PFSK-1 (cell line): Measurements from ENCODE around the gene SCO1.

ENCODE experiments used
- FOXP2 ChIP-seq: optimal IDR thresholded peaks from 2 replicates; pipeline ENCODE3; 2011; ENCODE audit warnings: borderline replicate concordance, control low read depth, inconsistent platforms; ENCODE audit not compliant: insufficient read depth; ENCODE audit errors: extremely low read length, extremely low read depth
- POLR2AphosphoS5 ChIP-seq: IDR thresholded peaks from 2 replicates; pipeline ENCODE4 v1.6.1; 2012; ENCODE audit warnings: low read depth, mild to moderate bottlenecking, control low read depth, low read length, moderate library complexity
- REST ChIP-seq, 2 experiments: IDR thresholded peaks; 2 replicates each; pipeline versions ENCODE4 v1.6.1 to v1.8.0; 2011 to 2012; ENCODE audit warnings: low read depth in 2 of 2, low read length in 2 of 2, control low read depth in 1 of 2, inconsistent platforms in 1 of 2, mild to moderate bottlenecking in 1 of 2, moderate library complexity in 1 of 2; ENCODE audit not compliant: insufficient read depth in 1 of 2
- SIN3A ChIP-seq: IDR thresholded peaks from 2 replicates; pipeline ENCODE4 v1.6.1; 2012; ENCODE audit warnings: mild to moderate bottlenecking, low read length, moderate library complexity, borderline replicate concordance; ENCODE audit not compliant: insufficient read depth
- TAF1 ChIP-seq: IDR thresholded peaks from 2 replicates; pipeline ENCODE4 v1.6.1; 2012; ENCODE audit warnings: low read length, control low read depth, borderline replicate concordance; ENCODE audit not compliant: insufficient read depth

Gene SCO1

DNA sequence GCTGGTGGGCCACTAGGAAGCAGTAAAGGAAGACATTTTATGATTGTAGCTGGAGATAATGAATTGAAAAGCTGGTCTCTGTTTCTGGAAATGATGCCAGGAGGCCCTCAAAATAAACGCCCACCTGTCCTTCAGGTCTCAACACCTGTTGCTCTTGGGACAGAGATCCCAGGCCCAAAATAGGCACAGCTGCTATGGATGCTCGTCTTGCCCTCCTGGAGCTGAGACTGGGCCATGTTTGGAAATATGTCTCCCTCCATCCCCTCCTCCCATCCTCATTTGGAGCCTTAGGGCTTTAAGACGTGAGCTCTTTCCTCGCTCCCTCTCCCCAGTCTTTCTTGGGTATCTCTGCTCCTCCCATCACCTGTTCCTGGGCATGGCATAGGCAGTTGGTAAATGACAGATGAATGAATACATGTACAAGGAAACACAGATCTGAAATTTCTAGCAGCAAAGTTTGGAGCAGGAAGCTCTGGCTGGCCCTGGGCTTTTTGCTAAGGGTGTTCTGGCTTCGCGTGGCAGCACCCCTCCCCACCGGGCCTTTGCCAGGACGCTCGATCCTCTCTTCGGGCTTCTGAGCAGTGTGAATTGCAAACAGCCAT is 73.5 kb downstream of the SCO1 start:
- TF ChIP-seq TAF1 (no peak), FOXP2 (no peak), POLR2AphosphoS5 (no peak), SIN3A (no peak), REST (IDR thresholded peaks at IDR 0.05; ENCODE audit: insufficient read depth in 1 of 2, low read depth in 2 of 2, low read length in 2 of 2) (no peak)

GRCh38 chr17:10622617-10623485 is 74.5 kb downstream of the SCO1 start:
- TF ChIP-seq TAF1 (no peak), REST (IDR thresholded peaks at IDR 0.05; ENCODE audit: insufficient read depth in 1 of 2, low read depth in 2 of 2, low read length in 2 of 2) (no peak), FOXP2 (no peak), SIN3A (no peak), POLR2AphosphoS5 (no peak)
